Keratinocyte (primary cell): ENCODE results near the gene ZNF598. TPM values are rescaled to one million over a fixed set of nuclear protein-coding genes. Genes with fewer than 3 reads are reported as not detected.

Source experiments
- DNase-seq: peaks from one replicate; pipeline ENCODE4 v3.0.0-alpha.2; 2011; ENCODE audit warnings: low read depth, missing footprints, low spot score
- FAIRE-seq: peaks from 2 replicates; lab custom pipeline; 2011; peaks lifted over from hg19 to GRCh38; lab: Jason Lieb, UNC
- H2AFZ ChIP-seq: 2 replicates; pipeline ENCODE4 v1.6.0; 2012; ENCODE audit warnings: low read length, control low read depth, inconsistent platforms; ENCODE audit not compliant: control insufficient read depth
- H3K27ac ChIP-seq: 2 replicates; pipeline ENCODE4 v1.5.1; 2011; ENCODE audit warnings: low read length; ENCODE audit not compliant: control insufficient read depth, insufficient read depth
- H3K27me3 ChIP-seq: 3 replicates; pipeline ENCODE4 v1.6.0; 2011; ENCODE audit warnings: low read length; ENCODE audit not compliant: control insufficient read depth, insufficient read depth; ENCODE audit errors: extremely low read depth
- H3K36me3 ChIP-seq, 2 experiments: 2 replicates in 1 of 2; 3 replicates in 1 of 2; pipeline ENCODE4 v1.5.1; 2011; ENCODE audit warnings: low read length in 2 of 2, mild to moderate bottlenecking in 1 of 2; ENCODE audit not compliant: control insufficient read depth in 2 of 2, insufficient read depth in 2 of 2; ENCODE audit errors: extremely low read depth in 1 of 2
- H3K4me1 ChIP-seq: 3 replicates; pipeline ENCODE4 v1.5.1; 2011; ENCODE audit warnings: low read length; ENCODE audit not compliant: control insufficient read depth, insufficient read depth; ENCODE audit errors: extremely low read depth
- H3K4me2 ChIP-seq: 3 replicates; pipeline ENCODE4 v1.6.0; 2011; ENCODE audit warnings: low read depth, low read length; ENCODE audit not compliant: control insufficient read depth, insufficient read depth; ENCODE audit errors: extremely low read depth
- H3K4me3 ChIP-seq, 3 experiments: fragments of 200-600 bp in 1 of 3; sonication (generic) in 1 of 3; 2 replicates in 2 of 3; 3 replicates in 1 of 3; pipeline ENCODE4 v1.5.1; 2011 to 2016; ENCODE audit warnings: low read length in 3 of 3, mild to moderate bottlenecking in 3 of 3, control low read depth in 2 of 3, inconsistent platforms in 1 of 3, low read depth in 1 of 3, mixed read lengths in 1 of 3, mixed run types in 1 of 3, moderate library complexity in 1 of 3; ENCODE audit not compliant: control insufficient read depth in 2 of 3, insufficient read depth in 2 of 3; ENCODE audit errors: extremely low read depth in 1 of 3
- H3K79me2 ChIP-seq: 2 replicates; pipeline ENCODE4 v1.6.0; 2012; ENCODE audit warnings: low read length; ENCODE audit not compliant: control insufficient read depth, insufficient read depth
- H3K9ac ChIP-seq: 3 replicates; pipeline ENCODE4 v1.6.0; 2011; ENCODE audit warnings: low read length; ENCODE audit not compliant: control insufficient read depth, insufficient read depth; ENCODE audit errors: extremely low read depth
- H3K9me1 ChIP-seq: 3 replicates; pipeline ENCODE4 v1.6.0; 2011; ENCODE audit warnings: low read length; ENCODE audit not compliant: control insufficient read depth, insufficient read depth; ENCODE audit errors: extremely low read depth
- H3K9me3 ChIP-seq: 2 replicates; pipeline ENCODE4 v1.5.1; 2012; ENCODE audit warnings: low read depth, low read length; ENCODE audit not compliant: control insufficient read depth
- H4K20me1 ChIP-seq: 3 replicates; pipeline ENCODE4 v1.6.0; 2011; ENCODE audit warnings: low read length; ENCODE audit not compliant: control insufficient read depth, insufficient read depth; ENCODE audit errors: extremely low read depth
- EZH2 ChIP-seq: IDR thresholded peaks from one replicate; pipeline ENCODE4 v1.6.1; 2012; ENCODE audit warnings: inconsistent platforms, mild to moderate bottlenecking, low read length, moderate library complexity
- dilution Hi-C: fragments of 300-500 bp; cut with MboI; formaldehyde crosslinking; loops from one replicate; pipeline ENCODE4 v1.7.0; 2020; ENCODE audit warnings: low sequenced_read_pairs; ENCODE audit not compliant: extremely low pct_ligation_motif_present
- polyA plus RNA-seq, 5 experiments: library from polyadenylated mRNA; depleted of rRNA in 3 of 5; stranded (reverse) in 3 of 5; stranded (forward) in 1 of 5; unstranded in 1 of 5; fragments of >200 nt; gene quantifications; 1 replicate in 1 of 5; 2 replicates in 3 of 5; 3 replicates in 1 of 5; pipeline versions ENCODE4 v1.2.1 to v1.2.3, GENCODE V29; 2011 to 2012; ENCODE audit warnings: missing spikeins in 2 of 5, low read depth in 1 of 5, low replicate concordance in 1 of 5
- TF ChIP-seq, protein P1 (sequence below), 3 experiments: IDR thresholded peaks in 1 of 3; conservative IDR thresholded peaks in 1 of 3; optimal IDR thresholded peaks in 1 of 3; 2 replicates in 2 of 3; 3 replicates in 1 of 3; pipeline versions ENCODE3 to v1.5.1; 2011; ENCODE audit warnings: low read length in 3 of 3, mild to moderate bottlenecking in 3 of 3, moderate library complexity in 2 of 3, control low read depth in 1 of 3, inconsistent platforms in 1 of 3; ENCODE audit not compliant: insufficient read depth in 2 of 3; ENCODE audit errors: extremely low read depth in 1 of 3

ZNF598 gene
- polyA plus RNA-seq, 1 donor (not counting 4 experiments of a cell fraction or from before 2014, with no cell fraction given), result 18.0 TPM

DNA sequence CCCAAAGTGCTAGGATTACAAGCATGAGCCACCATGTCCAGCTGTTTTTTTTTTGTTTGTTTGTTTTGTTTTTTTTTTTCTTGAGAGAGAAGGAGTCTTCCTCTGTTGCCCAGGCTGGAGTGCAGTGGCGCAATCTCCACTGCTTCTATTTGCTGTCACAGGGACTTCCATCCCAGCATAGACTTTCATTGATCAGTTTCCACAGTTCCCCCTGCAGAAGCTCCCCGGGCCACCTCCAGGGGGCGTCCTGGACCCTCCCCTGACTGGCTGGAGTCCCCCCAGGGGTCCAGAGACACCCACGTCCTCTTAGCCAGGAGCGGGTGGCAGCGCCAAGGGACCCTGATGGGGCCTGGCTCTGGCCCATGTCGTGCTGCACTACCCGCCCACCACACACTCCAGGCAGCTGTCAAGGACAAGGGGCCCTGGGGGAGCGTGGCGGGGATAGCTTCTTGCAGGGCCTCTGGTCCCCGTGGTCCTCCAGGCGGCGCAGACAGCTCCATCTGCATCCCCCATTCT is 6.8 kb upstream of the ZNF598 start:
- no peak overlapping the region for H3K4me3 ChIP-seq
- H3K27ac ChIP-seq, result no peak overlapping the region
- H3K27me3 ChIP-seq, result peaks cover 24% of the 10 kb centered on the region
- no peak overlapping the region for H2AFZ ChIP-seq
- H3K9ac ChIP-seq, result no peak overlapping the region
- H3K79me2 ChIP-seq, result no peaks in the 10 kb centered on the region
- FAIRE-seq, result no peak
- TF ChIP-seq, protein P1, sequence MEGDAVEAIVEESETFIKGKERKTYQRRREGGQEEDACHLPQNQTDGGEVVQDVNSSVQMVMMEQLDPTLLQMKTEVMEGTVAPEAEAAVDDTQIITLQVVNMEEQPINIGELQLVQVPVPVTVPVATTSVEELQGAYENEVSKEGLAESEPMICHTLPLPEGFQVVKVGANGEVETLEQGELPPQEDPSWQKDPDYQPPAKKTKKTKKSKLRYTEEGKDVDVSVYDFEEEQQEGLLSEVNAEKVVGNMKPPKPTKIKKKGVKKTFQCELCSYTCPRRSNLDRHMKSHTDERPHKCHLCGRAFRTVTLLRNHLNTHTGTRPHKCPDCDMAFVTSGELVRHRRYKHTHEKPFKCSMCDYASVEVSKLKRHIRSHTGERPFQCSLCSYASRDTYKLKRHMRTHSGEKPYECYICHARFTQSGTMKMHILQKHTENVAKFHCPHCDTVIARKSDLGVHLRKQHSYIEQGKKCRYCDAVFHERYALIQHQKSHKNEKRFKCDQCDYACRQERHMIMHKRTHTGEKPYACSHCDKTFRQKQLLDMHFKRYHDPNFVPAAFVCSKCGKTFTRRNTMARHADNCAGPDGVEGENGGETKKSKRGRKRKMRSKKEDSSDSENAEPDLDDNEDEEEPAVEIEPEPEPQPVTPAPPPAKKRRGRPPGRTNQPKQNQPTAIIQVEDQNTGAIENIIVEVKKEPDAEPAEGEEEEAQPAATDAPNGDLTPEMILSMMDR (optimal IDR thresholded peaks at IDR 0.05 in 1 of 3, IDR thresholded peaks at IDR 0.05 in 1 of 3, conservative IDR thresholded peaks at IDR 0.05 in 1 of 3; ENCODE audit: extremely low read depth in 1 of 3, insufficient read depth in 2 of 3, low read length in 3 of 3), result peak; percentile 20 to 30 (median 30)
- TF ChIP-seq EZH2, result no peak
- no peak overlapping the region for H3K4me2 ChIP-seq
- no peak for DNase-seq
- dilution Hi-C loops, result no loop called here
- H3K9me1 ChIP-seq, result no peaks in the 10 kb centered on the region
- H3K4me1 ChIP-seq, result peaks cover 10% of the 10 kb centered on the region
- no peaks in the 10 kb centered on the region for H4K20me1 ChIP-seq
- H3K9me3 ChIP-seq, result no peaks in the 10 kb centered on the region
- H3K36me3 ChIP-seq, result no peaks in the 10 kb centered on the region

DNA sequence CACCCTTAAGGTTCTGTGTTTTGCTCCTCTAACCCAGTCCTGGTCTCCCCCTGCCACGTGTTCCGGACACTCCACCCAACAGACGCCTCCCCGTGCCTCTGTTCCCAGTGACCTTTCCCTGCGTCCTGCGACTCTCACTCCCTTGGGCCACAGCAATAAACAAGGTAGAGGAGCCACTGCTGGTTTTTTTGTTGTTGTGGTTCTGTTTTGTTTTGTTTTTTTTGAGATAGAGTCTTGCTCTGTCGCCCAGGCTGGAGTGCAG is 6.3 kb upstream of the ZNF598 start:
- Histone ChIP-seq H3K79me2 (no peaks in the 10 kb centered on the region), H2AFZ (no peak overlapping the region)

More for the DNA sequence above, 6.3 kb upstream of the ZNF598 start:
- no peaks in the 10 kb centered on the region for H3K9me3 ChIP-seq
- peak overlapping the region; percentile 50 for H3K4me2 ChIP-seq
- no peak overlapping the region for H3K4me3 ChIP-seq
- H3K36me3 ChIP-seq, result no peaks in the 10 kb centered on the region
- H3K9ac ChIP-seq, result peak overlapping the region; percentile 46
- no peaks in the 10 kb centered on the region for H4K20me1 ChIP-seq
- H3K27me3 ChIP-seq, result peaks cover 23% of the 10 kb centered on the region
- DNase-seq (no peak), FAIRE-seq (no peak)
- dilution Hi-C loops, result no loop called here
- no peaks in the 10 kb centered on the region for H3K9me1 ChIP-seq
- TF ChIP-seq, protein P1 (optimal IDR thresholded peaks at IDR 0.05 in 1 of 3, IDR thresholded peaks at IDR 0.05 in 1 of 3, conservative IDR thresholded peaks at IDR 0.05 in 1 of 3; ENCODE audit: extremely low read depth in 1 of 3, insufficient read depth in 2 of 3, low read length in 3 of 3), result no peak
- no peak for TF ChIP-seq EZH2
- H3K4me1 ChIP-seq, result peaks cover 10% of the 10 kb centered on the region
- H3K27ac ChIP-seq, result peak overlapping the region; percentile 29
